Sciatic nerve (tissue), 2 donors: ENCODE results near the gene TNFSF12. TPM values are rescaled to one million over a fixed set of nuclear protein-coding genes. Genes with fewer than 3 reads are reported as not detected.
A peak's percentile ranks its signal among the peaks of the same experiment; 100 is the strongest.

Experiments
- ATAC-seq: fragments of 200-7000 bp; cut with Tn5 transposase; one replicate; pipeline ENCODE4 v1.9.1; 2020; ENCODE audit warnings: mild to moderate bottlenecking, moderate library complexity
- DNase-seq: peaks from one replicate; pipeline ENCODE4 v3.0.0-alpha.2; 2020; ENCODE audit warnings: low spot score
- intact Hi-C: fragments of 100-400 bp; cut with DNase I; formaldehyde crosslinking; loops from one replicate; pipeline ENCODE4 v1.14.2; 2022
- total RNA-seq: library from RNA; stranded (reverse); fragmentation: NEBNext Ultra II Directional; extraction: Animal tissue kit (Norgen Biotek cat#: 25700); gene quantifications from one replicate; pipeline ENCODE4 v1.2.1, GENCODE V29; 2021
- donor health status: DM: no; HTN: no; CAD: no.
- donor health status: DM: no; HTN: no; CAD: no.

Gene TNFSF12, protein sequence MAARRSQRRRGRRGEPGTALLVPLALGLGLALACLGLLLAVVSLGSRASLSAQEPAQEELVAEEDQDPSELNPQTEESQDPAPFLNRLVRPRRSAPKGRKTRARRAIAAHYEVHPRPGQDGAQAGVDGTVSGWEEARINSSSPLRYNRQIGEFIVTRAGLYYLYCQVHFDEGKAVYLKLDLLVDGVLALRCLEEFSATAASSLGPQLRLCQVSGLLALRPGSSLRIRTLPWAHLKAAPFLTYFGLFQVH
- total RNA-seq: 63.9 TPM

DNA sequence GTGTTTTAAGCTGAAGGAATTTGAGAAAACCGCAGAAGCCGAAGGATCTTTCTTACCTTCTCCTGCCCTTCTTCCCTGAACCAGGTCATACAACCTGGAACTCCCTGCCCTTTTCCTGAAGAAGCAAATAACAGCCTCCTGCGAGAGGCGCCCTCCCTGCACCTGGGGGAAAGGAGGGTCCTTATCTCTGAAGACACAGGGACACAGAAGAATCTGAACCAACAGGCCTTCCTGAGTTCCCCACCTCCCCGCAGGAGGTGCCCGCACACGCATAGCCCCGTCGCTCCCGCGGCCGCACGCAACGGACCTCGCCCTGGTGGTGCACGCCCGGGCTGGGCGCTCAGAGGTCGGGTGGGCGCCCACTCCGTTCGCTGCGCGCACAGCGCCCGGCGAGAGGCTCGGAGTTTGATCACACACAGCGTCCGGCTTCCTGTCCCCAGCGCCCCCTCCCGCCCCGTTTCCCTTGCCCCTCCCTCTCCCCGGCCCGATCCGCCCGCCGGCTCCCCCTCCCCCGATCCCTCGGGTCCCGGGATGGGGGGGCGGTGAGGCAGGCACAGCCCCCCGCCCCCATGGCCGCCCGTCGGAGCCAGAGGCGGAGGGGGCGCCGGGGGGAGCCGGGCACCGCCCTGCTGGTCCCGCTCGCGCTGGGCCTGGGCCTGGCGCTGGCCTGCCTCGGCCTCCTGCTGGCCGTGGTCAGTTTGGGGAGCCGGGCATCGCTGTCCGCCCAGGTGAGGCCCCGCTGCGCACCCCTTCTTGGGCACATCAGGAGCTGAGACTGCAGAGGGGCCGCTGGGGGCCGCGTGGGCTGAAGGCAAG lies at the start of gene TNFSF12:
Gene TNFSF12 (plus strand): TSS at position 474 of the 816 bp plus-strand sequence. CDS start 96 bp downstream, at position 570.
- intact Hi-C loops: no loop called here
- peak; percentile 85 for DNase-seq

DNA sequence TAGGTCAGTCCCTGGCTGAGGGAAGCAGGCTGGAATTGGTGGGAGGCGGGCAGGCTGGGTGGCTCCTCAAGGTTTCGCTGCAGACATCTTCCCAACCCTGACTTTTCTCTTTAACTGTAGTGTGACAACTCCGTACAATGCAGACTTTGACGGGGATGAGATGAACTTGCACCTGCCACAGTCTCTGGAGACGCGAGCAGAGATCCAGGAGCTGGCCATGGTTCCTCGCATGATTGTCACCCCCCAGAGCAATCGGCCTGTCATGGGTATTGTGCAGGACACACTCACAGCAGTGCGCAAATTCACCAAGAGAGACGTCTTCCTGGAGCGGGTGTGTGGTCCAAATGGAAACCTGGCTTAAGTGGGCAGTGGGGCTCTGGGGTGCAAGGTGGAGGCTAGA lies 49.7 kb upstream of the TNFSF12 start:
- no peak for ATAC-seq
- DNase-seq: no peak
- intact Hi-C loops: no loop called here

More for the DNA sequence above, at the start of gene TNFSF12:
- peak; percentile 73 for ATAC-seq

DNA sequence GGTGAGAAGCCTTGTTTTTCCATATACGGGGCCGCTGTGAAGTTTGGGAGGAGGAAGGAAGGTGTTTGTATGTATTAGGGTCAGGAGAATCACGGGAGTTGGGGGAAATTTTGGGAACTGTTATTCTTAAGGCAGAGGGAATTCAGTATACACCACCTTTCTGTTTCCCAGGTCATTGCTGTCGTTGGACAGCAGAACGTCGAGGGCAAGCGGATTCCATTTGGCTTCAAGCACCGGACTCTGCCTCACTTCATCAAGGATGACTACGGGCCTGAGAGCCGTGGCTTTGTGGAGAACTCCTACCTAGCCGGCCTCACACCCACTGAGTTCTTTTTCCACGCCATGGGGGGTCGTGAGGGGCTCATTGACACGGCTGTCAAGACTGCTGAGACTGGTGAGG lies 47.1 kb upstream of the TNFSF12 start:
- intact Hi-C loops: no loop called here

DNA sequence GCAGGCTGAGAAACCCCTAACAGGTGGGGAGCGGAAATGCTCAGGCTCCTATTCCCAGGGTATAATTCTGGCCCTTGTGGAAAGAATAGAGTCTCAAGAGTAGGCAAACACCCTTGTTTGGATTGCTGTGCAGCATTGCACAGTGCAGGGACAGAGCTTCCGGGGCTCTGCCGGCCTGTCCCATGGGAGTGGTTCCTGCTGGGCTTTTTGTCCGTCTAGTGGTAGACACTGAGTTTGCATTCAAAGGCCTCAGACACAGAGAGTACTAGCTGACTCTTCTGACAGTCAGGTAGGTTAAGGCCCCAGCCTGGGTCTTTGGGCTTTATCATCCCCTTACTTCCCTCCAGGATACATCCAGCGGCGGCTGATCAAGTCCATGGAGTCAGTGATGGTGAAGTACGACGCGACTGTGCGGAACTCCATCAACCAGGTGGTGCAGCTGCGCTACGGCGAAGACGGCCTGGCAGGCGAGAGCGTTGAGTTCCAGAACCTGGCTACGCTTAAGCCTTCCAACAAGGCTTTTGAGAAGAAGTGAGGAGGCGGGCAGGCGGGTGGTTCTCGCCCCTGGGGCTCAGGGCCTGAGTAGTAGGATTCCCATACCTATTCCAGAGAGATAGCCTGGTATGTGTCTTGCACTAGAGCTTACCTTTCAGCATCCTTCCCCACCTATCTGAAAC lies 46.5 kb upstream of the TNFSF12 start:
- DNase-seq (no peak), ATAC-seq (no peak)
- intact Hi-C loops: no loop called here

More for the DNA sequence above, 47.1 kb upstream of the TNFSF12 start:
- DNase-seq (no peak), ATAC-seq (no peak)

DNA sequence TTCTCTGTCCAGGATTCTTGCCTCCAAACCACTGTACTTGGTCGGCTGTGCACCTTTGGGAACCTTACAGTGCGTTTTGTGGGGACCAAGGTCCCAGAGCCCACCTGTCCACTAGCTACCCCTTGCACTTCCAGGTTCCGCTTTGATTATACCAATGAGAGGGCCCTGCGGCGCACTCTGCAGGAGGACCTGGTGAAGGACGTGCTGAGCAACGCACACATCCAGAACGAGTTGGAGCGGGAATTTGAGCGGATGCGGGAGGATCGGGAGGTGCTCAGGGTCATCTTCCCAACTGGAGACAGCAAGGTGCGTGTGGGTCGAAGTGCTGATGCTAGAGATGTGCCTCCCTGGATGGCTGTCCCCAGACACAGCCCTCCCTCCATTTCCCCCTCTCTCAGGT lies 45.9 kb upstream of the TNFSF12 start:
- DNase-seq (no peak), ATAC-seq (no peak)
- intact Hi-C loops: no loop called here

DNA sequence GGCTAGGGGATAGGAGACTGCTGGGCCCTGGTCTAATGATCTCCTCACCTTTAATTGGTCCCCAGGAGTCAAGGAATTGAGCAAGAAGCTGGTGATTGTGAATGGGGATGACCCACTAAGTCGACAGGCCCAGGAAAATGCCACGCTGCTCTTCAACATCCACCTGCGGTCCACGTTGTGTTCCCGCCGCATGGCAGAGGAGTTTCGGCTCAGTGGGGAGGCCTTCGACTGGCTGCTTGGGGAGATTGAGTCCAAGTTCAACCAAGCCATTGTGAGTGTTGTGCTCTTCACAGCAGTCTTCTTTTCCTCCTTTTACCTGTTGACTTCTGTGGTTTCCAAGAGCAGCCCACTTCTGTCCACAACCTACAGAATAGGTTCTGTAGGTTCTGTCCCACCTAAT lies 45.3 kb upstream of the TNFSF12 start:
- ATAC-seq: no peak

DNA sequence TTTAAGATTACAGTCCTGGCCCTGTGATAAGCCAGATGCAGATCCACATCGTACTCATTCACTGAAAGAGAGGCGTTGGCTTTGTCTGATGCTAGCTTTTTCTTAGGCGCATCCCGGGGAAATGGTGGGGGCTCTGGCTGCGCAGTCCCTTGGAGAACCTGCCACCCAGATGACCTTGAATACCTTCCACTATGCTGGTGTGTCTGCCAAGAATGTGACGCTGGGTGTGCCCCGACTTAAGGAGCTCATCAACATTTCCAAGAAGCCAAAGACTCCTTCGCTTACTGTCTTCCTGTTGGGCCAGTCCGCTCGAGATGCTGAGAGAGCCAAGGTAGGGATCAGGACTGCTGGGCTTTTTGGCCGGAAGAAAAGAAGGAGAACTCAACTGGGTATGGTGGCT lies 40.7 kb upstream of the TNFSF12 start:
- DNase-seq (no peak), ATAC-seq (peak; percentile 23)
- intact Hi-C loops: no loop called here

More for the DNA sequence above, 45.3 kb upstream of the TNFSF12 start:
- no peak for DNase-seq
- intact Hi-C loops: no loop called here

DNA sequence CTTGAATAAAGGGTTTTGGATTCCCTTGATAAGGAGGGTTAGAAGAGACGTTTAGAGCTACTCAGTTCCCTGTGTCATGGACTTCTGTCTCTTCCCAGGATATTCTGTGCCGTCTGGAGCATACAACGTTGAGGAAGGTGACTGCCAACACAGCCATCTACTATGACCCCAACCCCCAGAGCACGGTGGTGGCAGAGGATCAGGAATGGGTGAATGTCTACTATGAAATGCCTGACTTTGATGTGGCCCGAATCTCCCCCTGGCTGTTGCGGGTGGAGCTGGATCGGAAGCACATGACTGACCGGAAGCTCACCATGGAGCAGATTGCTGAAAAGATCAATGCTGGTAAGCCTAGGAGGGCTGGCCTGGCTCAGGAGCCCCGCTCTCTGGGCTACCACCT lies 40.0 kb upstream of the TNFSF12 start:
- no peak for DNase-seq
- intact Hi-C loops: no loop called here
- no peak for ATAC-seq

DNA sequence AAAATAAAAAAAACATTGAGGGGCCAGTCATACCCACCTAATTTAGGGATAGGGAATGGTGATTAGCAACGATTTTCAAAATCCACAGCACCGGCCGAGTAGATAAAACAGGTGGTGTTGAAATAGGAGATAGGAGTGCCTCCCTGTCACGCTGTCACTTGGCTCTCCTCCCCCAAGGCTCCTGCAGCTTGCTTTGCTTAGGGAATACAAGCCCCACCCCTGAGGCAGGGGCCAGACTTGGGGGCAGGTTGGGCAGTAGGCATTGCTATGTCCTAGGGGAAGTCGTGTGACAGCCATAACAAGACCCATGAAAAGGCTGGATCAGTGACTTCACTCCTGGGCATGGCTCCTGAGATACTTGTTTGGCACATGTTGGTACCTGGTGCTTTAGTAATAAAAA lies 38.9 kb upstream of the TNFSF12 start:
- intact Hi-C loops: no loop called here
- ATAC-seq (no peak), DNase-seq (no peak)

DNA sequence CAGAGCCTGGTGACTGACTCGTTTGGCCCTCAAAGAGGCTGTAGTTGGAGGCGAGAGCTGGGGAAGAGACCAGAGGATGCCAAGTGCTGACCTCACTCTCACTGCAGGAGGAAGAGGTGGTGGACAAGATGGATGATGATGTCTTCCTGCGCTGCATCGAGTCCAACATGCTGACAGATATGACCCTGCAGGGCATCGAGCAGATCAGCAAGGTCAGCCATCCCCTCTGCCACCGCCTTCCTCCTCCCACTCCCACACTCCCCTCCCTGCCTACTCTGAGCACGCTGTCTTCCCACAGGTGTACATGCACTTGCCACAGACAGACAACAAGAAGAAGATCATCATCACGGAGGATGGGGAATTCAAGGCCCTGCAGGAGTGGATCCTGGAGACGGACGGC lies 37.8 kb upstream of the TNFSF12 start:
- ATAC-seq: no peak
- intact Hi-C loops: no loop called here
- no peak for DNase-seq

DNA sequence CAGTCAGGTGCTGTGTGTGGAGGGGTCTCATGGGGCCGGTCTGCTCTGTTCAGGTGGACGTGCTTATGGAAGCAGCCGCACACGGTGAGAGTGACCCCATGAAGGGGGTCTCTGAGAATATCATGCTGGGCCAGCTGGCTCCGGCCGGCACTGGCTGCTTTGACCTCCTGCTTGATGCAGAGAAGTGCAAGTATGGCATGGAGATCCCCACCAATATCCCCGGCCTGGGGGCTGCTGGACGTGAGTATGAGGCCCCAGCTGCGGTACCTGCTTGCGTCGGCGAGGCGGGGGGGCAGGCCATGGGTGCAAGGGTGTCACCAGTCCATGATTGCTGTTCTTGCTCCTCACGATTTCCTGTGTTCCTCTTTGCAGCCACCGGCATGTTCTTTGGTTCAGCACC lies 36.8 kb upstream of the TNFSF12 start:
- DNase-seq (no peak), ATAC-seq (no peak)
- intact Hi-C loops: no loop called here

DNA sequence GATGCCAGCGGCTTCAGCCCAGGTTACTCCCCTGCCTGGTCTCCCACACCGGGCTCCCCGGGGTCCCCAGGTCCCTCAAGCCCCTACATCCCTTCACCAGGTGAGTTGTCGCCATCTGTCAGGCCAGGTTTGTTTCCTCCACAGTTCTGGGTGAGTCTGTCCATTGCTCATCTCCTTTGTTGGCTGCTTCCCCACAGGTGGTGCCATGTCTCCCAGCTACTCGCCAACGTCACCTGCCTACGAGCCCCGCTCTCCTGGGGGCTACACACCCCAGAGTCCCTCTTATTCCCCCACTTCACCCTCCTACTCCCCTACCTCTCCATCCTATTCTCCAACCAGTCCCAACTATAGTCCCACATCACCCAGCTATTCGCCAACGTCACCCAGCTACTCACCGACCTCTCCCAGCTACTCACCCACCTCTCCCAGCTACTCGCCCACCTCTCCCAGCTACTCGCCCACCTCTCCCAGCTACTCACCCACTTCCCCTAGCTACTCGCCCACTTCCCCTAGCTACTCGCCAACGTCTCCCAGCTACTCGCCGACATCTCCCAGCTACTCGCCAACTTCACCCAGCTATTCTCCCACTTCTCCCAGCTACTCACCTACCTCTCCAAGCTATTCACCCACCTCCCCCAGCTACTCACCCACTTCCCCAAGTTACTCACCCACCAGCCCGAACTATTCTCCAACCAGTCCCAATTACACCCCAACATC lies 35.9 kb upstream of the TNFSF12 start:
- intact Hi-C loops: no loop called here
- DNase-seq (no peak), ATAC-seq (no peak)

DNA sequence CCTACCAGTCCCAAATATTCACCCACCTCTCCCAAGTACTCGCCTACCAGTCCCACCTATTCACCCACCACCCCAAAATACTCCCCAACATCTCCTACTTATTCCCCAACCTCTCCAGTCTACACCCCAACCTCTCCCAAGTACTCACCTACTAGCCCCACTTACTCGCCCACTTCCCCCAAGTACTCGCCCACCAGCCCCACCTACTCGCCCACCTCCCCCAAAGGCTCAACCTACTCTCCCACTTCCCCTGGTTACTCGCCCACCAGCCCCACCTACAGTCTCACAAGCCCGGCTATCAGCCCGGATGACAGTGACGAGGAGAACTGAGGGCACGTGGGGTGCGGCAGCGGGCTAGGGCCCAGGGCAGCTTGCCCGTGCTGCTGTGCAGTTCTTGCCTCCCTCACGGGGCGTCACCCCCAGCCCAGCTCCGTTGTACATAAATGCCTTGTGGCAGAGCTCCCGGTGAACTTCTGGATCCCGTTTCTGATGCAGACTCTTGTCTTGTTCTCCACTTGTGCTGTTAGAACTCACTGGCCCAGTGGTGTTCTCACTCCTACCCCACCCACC lies 34.9 kb upstream of the TNFSF12 start:
- intact Hi-C loops: no loop called here
- DNase-seq (no peak), ATAC-seq (peak; percentile 9)

DNA sequence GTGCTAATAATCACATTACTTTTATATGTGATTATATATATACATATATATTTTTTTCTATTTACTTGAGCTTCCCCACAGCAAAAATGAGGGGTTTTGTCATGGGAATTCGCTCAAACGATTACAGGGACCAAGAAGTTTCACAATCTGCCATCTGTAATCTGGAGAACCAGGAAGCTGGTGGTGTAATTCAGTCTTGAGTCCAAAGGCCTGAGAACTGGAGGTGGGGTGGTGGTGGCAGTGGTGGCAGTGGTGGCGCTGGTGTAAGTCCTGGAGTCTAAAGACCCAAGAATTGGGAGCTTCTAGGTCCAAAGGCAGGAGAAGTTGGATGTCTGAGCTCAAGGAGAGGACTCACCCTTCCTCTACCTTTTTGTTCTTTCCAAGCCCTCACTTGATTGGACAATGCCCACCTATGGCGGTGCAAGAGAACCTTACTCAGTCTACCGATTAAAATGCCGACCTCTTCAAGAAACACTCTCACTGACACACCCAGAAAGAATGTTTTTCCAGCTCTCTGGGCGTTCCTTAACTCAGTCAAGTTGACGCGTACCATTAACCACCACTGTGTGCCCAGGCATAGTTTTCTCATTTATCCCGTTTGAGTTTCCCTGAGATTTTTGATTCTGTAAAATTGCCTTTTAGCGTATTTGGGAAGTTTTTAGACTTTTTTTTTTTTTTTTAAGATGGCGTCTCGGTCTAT lies 32.8 kb upstream of the TNFSF12 start:
- intact Hi-C loops: loop anchor here (5.0 kb wide), 1 partner anchor 46 kb away; the partner anchor contains the start of gene SENP3
- ATAC-seq (no peak), DNase-seq (no peak)

DNA sequence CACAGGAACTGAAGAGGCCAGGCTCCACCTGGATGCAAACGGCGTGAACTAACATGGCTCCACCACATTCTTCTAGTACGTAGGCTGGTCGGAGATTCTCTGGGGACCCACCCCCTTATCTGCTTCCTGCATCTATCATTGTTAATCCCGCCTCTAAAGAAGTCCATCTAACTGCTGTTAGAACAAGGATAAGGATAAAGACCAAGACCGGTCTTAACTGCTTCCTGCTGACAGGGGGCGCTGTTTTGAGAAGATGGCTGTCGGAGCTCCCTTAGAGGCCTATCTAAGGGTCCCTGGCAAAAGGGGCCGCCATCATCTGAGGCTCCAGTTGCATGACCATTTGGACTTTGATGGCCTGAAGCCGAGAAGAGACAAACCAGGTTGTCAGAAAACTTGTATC lies 25.8 kb upstream of the TNFSF12 start:
- ATAC-seq: no peak
- no peak for DNase-seq
- intact Hi-C loops: no loop called here

DNA sequence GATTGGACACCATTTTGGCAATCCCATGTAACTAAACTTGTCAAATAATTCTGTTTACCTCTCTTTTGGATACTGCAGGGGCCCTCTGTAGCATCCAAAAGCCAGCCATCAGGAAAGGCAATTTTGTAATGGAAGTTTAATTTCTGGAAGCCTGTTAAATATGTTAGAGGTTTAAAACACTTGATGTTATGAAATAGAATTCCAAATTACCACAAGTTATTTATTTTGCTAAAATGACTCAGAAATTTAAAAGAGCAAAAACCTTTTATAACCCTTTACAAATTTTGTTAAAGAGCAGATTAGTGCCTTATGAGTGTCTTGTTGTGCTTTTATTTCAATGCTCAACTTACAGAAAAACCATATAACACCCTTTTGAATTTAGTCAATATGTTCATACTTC lies 20.0 kb upstream of the TNFSF12 start:
- ATAC-seq: no peak
- intact Hi-C loops: no loop called here
- DNase-seq: no peak

DNA sequence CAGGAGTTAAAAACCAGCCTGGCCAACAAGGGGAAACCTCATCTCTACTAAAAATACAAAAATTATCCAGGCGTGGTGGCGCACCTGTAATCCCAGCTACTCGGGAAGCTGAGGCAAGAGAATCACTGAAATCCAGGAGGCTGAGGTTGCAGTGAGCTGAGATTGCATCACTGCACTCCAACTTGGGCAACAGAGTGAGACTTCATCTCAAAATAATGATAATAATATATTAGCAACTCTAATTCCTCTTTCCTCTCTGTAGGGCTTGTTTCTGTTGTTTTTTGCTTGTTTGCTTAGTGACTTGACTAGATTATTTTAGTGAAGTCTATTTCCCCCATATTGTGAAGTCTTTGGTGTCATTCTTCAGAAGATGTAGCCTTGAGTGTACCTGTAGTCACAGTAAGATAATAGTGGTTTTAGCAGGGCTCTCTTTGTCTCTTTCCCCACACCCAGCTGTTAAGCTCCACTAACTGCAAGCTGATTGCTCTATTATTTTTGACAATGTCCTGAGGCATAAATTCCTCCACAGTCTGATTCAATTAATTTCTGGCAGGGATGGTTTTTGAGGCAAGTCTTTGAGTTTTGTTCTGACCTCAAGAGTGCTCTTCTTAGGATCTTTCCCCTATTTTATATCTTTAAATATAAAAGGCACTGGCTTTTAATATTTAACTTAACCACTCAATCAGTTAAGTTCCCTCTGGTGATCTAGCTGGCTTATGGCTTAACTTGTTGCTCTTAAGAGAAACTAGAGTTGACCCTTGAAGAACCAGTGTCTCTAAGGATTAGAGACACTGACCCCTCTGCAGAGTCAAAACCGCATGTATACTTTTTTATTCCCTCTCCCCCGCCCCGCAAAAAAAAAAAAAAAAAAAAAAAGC lies 18.6 kb upstream of the TNFSF12 start:
- DNase-seq (no peak), ATAC-seq (no peak)
- intact Hi-C loops: no loop called here

DNA sequence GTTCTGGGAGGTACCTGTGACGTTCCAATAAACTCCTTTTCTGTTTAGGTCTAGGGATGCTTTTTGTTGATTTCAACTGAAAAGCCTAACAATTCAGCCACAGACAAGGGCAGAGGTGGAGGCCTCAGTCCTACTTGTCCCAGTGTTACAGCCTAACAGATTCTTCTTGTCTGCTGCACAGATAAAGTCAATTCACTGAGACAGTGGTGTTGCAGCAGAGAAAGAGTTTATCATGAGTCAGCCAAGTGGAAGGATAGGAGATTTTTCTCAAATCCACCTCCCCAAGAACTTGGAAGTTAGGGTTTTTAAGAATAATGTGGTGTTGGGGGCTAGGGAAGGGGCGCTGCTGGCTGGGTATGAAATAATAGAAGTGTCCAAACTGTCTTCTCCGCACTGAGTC lies 10.8 kb upstream of the TNFSF12 start:
- intact Hi-C loops: no loop called here
- ATAC-seq: no peak
- no peak for DNase-seq
